Astrocyte of the cerebellum (primary cell): ENCODE results near the gene LRIG1.

Experiments used
- DNase-seq: peaks from one replicate; pipeline ENCODE4 v3.0.0-alpha.2; 2011; ENCODE audit warnings: low read depth
- H3K4me3 ChIP-seq: 2 replicates; pipeline ENCODE4 v1.5.1; 2011; ENCODE audit warnings: mild to moderate bottlenecking, low read depth, low read length, moderate library complexity
- CTCF ChIP-seq: IDR thresholded peaks from 2 replicates; pipeline ENCODE4 v1.5.1; 2012; ENCODE audit warnings: low read length, low read depth, moderate library complexity, mild to moderate bottlenecking; ENCODE audit errors: missing control alignments
- in situ Hi-C: cut with HindIII; loops from 2 replicates; pipeline ENCODE4 v1.10.0; 2017; ENCODE audit warnings: low sequenced_read_pairs

LRIG1 gene

GRCh38 chr3:66451766-66452165 lies 49.1 kb downstream of the LRIG1 start:
- DNase-seq = no peak
- no peak overlapping the region for H3K4me3 ChIP-seq
- no peak for TF ChIP-seq CTCF
- in situ Hi-C loops = no loop called here

- DNase-seq = peak; percentile 85
- in situ Hi-C loops = no loop called here
- no peak for TF ChIP-seq CTCF
- H3K4me3 ChIP-seq = peak overlapping the region; percentile 12
Measured at GRCh38 chr3:66450390-66451022, 50.3 kb downstream of the LRIG1 start.

- no peak overlapping the region for H3K4me3 ChIP-seq
- no peak for DNase-seq
- in situ Hi-C loops = no loop called here
- TF ChIP-seq CTCF = no peak
Measured at GRCh38 chr3:66449411-66449974, 51.3 kb downstream of the LRIG1 start.

- no peak for TF ChIP-seq CTCF
- DNase-seq = no peak
- H3K4me3 ChIP-seq = no peak overlapping the region
- in situ Hi-C loops = no loop called here
Measured at GRCh38 chr3:66444146-66444644, 56.6 kb downstream of the LRIG1 start.

GRCh38 chr3:66443118-66443803 lies 57.6 kb downstream of the LRIG1 start:
- H3K4me3 ChIP-seq = no peak overlapping the region
- TF ChIP-seq CTCF = no peak
- no peak for DNase-seq
- in situ Hi-C loops = no loop called here

GRCh38 chr3:66442254-66443117 lies 58.3 kb downstream of the LRIG1 start:
- DNase-seq = peak; percentile 59
- TF ChIP-seq CTCF = no peak
- in situ Hi-C loops = no loop called here
- H3K4me3 ChIP-seq = no peak overlapping the region
